Body of pancreas (tissue), 4 donors: ENCODE results near the gene RELN.

Source experiments
- CTCF ChIP-seq, 7 experiments: fragments of 450-650 bp in 4 of 7; fragments of 200-600 bp in 3 of 7; sonication (generic) in 3 of 7; IDR thresholded peaks; one replicate each; pipeline ENCODE4 v1.5.1; 2016 to 2019; ENCODE audit warnings: antibody characterized with exemption in 7 of 7
- POLR2A ChIP-seq, 3 donors: fragments of 450-650 bp; IDR thresholded peaks; one replicate each; pipeline ENCODE4 v1.6.1; 2016; ENCODE audit warnings: antibody characterized with exemption in 3 of 3, mild to moderate bottlenecking in 2 of 3

GRCh38 chr7:103706805-103707204 is 282.7 kb downstream of the RELN start:
- no peak for TF ChIP-seq POLR2A (IDR thresholded peaks at IDR 0.05)
- TF ChIP-seq CTCF (IDR thresholded peaks at IDR 0.05): no peak
